ENCODE data around the gene CNTNAP2.

CNTNAP2 gene

DNA sequence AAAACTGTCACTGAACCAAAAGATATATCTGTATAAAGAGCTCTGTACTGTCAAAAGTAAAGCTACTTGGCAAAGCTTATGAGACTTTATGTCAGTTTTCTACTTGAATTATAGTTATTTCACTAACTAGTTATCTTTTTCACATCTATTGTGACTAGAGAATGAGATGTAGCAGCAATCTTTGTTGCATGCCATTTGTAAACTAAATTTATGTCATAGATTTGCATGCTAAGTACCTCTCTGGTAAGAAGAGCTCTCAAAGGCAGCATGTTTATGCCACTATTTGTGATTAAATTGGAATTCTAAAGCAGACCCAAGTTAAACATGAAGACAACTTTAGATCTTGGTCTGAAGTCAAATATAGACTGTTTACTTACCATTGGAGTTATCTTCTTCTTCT lies 300.6 kb downstream of the CNTNAP2 start:
- DNase-seq (ENCODE audit: low read depth in 2 of 2), result no peak

DNA sequence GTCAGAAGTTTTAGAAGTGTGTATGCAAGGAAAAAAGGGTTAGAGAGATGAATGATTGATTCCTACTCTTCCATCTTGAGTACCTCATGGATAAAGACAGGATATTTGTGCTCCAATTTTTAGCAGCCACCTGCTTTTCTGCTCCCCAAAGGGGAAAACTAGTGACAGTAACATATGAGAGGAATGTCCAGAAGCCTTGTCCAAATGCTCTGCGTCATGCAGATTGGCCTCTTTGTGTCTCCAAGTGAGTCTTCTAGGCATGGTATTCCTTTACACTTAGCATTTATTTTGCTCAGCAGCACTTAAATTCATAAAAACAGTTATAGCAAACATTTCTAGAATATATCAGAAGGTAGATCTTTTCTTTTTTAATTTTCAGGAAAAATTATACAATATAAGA lies 306.8 kb downstream of the CNTNAP2 start:
- DNase-seq (ENCODE audit: low read depth in 2 of 2), result no peak

DNA sequence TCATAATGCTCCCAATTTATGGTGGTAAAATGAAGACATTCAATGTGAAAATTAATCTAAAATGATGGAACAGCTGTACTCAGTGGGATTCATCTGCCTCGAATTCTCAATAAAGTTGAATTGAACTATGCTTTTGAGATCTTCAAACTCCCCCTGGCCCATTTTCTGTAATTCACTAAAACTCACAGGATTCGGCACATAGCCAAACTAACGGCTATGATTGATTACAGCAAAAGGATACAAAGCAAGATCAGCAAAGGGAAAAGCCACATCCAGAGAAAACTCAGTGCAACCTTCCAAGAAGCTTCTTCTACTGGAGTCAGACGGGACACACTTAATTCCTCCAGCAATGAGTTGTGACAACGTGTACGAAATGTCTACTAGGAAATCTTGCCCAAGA lies 307.5 kb downstream of the CNTNAP2 start:
- no peak for DNase-seq (ENCODE audit: low read depth in 2 of 2)

DNA sequence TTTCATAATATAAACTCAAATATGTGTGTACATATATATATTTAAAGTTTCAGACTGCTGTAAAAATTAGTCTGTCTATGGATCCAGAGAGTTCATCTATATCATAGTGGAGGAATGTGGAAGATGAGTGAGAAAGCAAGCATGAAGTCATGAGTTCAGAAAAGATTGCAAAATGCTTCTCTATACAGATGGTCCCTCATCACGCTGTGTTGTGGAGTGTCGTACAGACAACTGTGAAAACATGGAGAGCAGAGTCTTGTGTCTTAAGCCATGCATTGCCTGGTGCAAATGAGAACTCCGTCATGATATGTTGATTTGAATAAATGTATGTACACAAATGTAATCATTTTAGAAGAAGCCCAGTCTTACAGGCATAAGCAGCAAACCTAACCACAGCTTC lies 316.9 kb downstream of the CNTNAP2 start:
- DNase-seq (ENCODE audit: low read depth in 2 of 2), result no peak

DNA sequence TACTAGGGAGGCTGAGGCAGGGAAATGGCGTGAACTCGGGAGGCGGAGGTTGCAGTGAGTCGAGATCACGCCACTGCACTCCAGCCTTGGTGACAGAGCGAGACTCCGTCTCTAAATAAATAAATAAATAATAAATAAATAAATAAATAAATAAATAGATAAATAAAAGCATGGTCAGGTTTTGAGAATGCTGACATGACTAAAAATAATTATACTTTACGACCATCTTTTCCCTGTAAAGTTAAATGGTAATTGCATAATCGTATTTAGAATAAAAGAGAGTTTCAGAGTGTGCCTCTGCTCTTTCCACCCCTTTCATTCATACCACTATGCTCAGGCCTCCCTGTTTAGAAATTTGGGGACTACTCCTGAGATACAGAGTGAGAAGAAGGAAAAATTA lies 326.5 kb downstream of the CNTNAP2 start:
- DNase-seq (ENCODE audit: low read depth in 2 of 2), result no peak

DNA sequence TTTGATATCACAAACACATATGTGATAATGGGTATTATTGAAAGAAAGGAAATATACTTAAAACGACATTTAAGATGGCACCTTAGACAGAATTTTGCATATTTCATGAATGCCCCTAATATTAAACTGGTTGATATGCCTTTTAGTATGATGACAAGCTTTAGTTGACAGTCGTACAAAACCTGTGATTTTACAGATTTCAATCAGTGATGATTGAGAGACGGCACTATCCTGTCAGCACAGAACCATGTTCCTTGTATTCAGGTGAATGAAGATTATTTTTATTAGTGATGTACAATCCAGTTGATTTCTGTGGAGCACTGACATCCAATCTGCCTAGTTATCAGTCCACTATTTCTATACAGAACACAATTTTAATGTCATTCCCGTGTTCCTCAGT lies 333.0 kb downstream of the CNTNAP2 start:
- no peak for DNase-seq (ENCODE audit: low read depth in 2 of 2)

DNA sequence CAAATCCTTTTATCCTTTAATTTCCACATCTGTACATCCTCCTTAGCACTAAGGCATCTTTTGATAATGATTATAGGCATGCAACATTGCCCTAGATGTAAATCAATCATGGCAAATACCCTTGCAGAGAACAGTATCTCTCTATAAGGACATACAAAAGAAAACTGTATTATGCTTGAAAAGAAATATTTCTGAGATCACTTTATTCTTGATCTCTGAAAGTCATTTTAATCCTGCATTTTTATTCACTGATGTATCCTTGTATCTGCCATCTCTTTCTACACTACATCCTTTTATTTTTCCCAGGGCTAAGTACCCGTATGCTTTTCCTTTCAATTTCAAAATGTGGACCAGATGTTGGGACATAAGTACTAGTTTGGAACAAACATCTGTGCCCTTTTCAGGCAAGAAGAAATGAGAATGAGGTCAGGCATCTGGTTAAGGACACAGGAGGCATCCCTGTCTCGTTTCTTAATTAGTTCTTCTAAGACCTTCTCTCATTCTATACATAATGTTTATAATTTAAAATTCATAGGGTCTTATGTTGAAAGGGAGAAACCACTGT lies 338.6 kb downstream of the CNTNAP2 start:
- no peak for DNase-seq (ENCODE audit: low read depth in 2 of 2)

DNA sequence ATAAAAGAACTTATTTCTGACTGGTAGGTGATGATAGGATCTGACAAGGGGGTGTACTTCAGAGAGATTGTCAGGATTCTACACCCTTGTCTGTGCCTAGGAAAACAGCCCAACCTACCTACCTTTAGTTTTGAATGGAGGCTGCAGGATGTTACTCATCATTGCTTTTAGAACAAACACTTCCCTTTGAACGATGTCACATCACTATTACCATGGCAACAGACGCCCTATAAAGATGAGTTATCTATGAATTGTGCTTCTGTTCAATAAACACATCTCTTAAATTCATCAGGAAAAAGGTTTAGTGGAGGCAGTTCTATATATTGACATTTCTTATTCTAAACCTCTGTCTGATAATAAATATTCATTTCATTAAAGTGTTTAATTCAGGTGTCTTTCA lies 362.4 kb downstream of the CNTNAP2 start:
- no peak for DNase-seq (ENCODE audit: low read depth in 2 of 2)

DNA sequence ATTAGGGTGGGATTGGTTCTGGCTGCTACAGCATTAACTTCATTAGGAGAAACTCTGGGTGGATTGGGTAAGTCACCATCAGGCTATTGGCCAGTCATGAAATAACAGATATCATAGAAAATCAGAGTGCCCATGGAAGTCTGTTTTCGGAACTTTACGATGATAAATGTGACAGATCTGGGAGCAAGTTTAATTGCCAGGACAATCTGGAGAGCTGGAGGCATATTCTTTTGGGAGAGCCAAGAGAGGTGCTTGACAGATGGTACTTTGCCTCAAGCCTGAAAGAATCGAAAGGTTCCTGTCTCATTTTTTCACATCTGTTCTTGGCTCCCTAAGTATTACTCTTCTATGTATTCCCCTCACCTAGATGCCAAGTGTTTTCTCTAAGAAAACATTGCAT lies 369.9 kb downstream of the CNTNAP2 start:
- DNase-seq (ENCODE audit: low read depth in 2 of 2), result no peak

DNA sequence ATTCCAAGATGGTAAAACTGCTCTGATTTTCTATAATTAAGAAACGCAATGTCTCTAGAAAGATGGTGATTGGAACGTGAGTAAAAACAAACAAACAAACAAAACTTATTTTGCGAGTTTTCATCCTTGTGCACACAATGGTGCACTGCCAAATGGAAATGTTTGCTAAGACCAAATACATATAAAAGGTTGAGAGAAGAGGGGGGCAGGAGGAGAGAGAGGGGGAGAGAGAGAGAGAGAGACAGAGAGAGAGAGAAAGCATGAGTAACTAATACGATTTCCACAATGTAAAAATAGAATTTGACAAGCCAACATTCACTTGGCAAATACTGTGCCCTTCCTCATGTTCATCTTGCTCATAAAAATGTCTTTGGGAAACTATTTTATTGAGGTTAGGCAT lies 375.4 kb downstream of the CNTNAP2 start:
- DNase-seq (ENCODE audit: low read depth in 2 of 2), result no peak

DNA sequence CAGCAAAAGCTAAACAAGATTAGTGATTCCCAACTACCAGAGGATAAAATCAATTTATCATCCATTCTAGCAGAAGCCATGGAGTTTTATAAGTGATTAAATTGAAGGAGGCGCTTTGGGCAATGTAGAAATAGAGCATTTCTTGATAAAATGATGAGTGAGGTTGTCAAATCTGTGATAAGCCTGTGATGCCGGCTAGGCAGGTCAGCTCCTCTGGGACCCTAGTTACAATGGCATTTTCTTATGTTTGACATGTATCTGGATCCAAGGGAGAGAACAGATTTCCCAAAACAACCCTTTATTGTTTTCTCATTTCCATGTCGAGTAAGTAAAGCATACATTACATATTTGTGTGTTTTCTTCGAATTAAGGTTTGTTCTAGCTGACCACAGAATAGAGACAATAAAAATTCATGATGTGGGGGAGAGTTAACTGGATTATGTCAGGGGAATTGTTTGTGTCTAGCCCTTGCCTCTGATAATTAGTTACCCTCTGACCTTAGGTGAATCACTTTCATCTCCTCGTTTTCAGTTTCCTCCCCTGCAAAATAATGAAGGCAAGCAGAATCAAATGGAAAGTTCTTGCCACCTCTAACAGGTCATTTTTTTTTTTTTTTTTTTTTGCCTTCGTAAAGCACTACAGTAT lies 378.5 kb downstream of the CNTNAP2 start:
- no peak for DNase-seq (ENCODE audit: low read depth in 2 of 2)

DNA sequence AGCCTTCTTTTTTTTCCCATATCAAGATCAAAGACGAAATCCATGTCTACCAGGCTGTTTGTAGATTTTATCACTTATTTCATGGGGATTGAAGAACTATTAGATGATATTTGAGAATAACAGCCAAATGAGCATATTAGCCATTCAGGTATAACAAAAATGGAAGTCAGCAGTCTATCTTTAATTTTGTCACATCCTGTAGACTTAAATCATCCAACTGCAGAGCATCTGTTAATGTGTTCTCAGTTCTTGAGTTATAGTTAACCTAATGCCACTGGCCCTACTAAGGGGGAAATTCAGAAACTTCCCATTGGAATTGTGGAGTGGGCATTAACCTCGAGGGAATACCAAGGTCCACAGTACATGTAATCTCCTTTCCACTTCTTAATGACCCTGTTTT lies 380.1 kb downstream of the CNTNAP2 start:
- no peak for DNase-seq (ENCODE audit: low read depth in 2 of 2)

DNA sequence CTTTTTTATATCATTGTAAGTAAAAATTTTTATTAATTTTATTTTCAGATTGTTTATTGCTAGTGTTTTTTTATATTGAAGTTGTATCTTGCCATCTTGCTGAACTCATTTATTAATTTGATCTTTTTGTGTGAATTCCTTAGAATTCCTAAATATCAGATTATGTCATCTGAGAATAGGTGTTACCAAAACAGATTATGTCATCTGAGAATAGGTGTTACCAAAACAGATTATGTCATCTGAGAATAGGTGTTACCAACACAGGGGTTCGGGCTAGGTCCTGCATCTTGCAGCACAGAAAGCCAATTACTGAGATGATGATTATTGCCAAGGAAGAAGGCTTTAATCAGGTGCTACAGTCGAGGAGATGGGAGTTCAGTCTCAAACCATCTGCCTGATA lies 383.4 kb downstream of the CNTNAP2 start:
- DNase-seq (ENCODE audit: low read depth in 2 of 2), result no peak

DNA sequence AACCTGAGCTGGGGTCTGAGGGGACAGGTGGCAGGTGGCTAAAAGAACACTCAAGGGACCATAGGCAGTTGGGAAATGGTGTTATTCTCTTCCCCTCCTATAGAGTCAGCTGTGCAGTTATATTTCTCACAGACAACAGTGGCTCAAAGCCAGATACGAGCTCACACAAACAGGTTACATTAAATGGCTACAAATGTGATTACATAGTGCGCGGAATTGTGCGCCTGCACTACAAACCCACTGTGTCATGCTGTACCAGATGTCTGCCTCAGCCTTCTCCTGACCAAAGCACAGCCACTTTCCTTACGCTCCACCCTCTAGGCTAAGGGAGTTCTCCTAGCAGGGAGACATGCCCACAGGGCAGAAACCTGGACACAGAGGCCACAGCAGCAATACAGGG lies 387.2 kb downstream of the CNTNAP2 start:
- no peak for DNase-seq (ENCODE audit: low read depth in 2 of 2)

DNA sequence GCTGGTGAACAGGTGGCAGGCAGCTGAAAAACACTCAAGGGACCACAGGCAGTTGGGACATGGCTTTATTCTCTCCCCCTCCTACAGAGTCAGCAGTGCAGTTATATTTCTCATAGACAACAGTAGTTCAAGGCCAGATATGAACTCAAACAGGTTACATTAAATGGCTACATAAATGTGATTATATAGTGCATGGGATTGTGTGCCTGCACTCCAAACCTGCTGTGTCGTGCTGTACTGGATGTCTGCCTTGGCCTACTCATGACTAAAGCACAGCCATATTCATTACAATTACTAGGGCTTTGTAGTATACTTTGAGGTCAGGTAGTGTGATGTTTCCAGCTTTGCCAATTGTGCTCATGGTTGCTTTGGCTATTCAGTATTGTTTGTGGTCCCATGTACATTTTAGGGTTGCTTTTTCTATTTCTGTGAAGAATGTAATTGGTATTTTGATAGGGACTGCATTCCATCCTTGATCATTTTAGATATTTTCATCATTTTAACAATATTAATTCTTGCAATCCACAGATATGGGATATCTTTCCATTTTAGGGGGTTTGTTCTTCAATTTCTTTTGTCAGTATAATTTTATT lies 393.6 kb downstream of the CNTNAP2 start:
- DNase-seq (ENCODE audit: low read depth in 2 of 2), result no peak

DNA sequence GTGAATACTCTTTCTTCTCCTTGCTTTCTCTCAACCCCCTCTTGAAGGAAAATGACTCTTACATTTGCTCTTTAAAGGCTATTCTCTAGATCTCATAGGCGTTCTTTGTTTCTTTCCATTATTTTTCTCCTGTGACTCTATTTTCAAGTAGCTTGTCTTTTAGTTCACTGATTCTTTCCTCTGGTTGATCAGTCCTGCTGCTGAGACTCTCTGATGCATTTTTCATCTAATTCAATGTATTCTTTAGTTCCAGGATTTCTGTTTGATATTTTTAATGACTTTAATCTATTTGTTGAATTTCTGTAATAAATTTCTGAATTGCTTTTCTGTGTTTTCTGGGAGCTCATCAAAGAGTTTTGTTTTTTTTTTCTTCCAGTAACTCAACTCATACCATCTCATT lies 397.7 kb downstream of the CNTNAP2 start:
- no peak for DNase-seq (ENCODE audit: low read depth in 2 of 2)

DNA sequence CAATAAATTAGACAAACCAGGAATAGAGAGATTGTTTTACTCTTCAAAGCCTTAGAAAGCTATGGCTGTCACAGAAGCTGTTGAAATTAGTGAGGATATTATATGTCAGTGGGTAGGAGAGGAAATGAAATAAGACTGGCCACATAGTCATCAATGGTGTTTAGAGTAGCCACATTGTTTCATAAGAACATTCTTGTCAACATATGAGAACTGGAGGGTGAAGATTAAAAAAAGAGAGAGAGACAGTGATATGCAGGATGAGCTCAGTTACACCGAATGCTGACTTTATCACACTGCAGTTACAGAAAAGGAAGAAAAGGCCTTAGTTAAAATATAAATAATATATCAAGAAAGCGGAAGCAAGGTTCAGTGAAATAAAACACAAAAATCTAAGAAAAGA lies 412.0 kb downstream of the CNTNAP2 start:
- no peak for DNase-seq (ENCODE audit: low read depth in 2 of 2)

DNA sequence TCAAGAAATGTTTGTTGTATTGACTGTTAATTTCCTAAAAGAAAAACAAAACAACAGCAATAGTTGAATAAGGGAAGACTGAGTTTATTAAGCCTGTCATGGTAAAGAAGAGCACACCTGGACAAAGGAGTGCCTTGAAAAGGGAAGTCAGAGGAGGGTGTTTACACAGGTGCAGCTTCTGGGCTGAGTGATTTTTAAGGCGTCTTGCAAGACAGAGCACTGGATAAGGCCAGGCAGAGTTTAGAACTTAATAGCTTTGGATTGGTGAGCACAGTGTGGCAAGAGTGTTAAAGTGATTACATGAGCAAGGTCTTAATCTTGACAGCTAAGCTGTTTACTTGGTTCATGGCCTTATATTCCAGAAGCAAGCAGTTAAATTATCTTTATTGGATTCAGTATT lies 423.2 kb downstream of the CNTNAP2 start:
- DNase-seq (ENCODE audit: low read depth in 2 of 2), result no peak

DNA sequence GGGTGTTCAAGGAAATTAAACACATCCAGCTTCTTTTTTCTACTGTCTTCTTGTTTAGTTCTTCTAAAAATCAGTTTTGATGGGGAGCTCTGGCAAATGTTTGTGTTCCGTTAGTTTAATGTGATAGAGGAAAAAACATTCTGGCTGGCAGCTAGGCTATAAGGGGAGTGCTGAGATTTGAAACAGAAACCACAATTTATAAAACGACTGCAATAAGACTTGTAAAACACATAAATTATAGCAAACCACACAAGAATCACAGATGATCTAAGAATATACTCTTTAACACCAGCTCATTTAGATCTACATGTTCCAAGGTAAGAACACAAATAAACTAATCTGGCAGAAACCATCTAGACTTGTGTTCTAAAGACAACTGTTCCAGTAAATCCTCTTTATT lies 425.5 kb downstream of the CNTNAP2 start:
- DNase-seq (ENCODE audit: low read depth in 2 of 2), result no peak

DNA sequence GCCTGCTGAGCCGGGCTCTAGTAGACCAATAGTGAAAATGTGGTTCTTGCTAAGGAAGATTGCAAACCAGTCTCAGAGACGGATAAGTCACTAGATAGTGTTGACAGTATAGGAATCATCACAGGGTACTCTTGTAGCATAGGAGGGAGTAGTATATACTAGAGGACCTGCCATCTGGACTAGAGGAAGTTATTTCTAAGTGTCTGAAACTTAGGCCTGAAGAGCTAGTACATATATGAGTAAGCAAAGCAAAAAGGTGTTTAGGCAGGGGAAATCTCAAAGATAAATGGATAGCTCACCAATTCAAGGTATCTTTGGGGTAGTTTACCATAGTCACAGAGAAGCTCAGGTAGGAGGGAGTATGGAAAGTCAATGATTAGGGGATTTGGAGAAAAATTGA lies 428.1 kb downstream of the CNTNAP2 start:
- DNase-seq (ENCODE audit: low read depth in 2 of 2), result no peak

DNA sequence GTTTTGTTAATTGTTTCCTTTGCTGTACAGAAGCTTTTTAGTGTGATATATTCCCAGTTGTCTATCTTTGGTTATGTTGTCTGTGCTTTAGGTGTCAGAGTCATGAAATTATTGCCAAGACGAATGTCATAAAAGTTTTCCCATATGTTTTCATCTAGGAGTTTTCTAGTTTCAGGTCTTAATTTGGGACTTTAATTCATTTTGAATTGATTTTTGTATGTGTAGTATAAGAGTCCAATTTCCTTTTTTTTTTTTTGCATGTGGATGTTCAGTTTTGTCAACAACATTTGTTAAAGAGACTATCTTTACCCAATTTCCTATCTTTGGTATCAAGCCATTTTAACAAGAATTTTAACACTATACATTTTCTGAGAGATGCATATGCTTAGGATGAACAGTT lies 432.2 kb downstream of the CNTNAP2 start:
- no peak for DNase-seq (ENCODE audit: low read depth in 2 of 2)

DNA sequence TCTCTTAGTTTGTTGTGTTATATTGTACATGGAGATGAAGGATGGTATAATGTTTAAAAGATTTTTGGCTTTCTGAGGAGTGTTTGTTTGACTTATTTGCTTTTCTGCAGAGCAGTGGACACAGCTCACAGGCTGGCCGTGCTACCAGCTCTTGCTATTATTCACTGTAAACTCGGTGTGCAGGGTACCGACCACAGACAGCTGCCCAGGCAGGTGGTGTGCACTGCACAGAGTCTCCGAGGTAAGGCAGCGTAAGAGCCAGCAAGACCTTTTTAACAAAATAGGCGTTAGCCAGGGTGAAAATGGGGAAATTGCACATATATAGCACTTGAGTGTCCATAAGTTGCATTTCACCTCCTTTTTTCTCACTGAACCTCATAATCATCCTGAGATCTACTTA lies 438.0 kb downstream of the CNTNAP2 start:
- no peak for DNase-seq (ENCODE audit: low read depth in 2 of 2)

DNA sequence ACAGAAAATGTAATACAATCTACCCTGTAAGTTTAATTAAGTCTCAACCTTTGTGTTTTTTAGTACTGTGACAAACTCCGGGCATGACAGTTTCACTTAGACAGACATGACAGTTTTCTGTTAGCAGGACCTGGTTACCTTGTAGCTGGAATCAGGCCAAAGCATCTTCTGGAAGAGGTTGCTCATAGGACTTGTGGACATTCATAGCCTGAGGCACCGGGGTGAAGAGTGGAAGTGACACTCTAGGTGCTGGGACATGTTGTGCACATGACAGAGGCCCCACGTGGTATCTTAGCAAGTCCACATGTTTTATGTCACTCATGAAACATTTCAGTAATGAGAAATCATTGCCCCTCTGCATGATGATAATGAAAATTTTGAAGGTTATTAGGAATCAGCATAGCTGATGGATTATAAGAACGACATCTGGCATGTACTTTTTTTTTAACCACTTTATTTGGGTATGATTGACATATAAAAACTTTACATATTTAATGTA lies 441.4 kb downstream of the CNTNAP2 start:
- DNase-seq (ENCODE audit: low read depth in 2 of 2), result no peak

DNA sequence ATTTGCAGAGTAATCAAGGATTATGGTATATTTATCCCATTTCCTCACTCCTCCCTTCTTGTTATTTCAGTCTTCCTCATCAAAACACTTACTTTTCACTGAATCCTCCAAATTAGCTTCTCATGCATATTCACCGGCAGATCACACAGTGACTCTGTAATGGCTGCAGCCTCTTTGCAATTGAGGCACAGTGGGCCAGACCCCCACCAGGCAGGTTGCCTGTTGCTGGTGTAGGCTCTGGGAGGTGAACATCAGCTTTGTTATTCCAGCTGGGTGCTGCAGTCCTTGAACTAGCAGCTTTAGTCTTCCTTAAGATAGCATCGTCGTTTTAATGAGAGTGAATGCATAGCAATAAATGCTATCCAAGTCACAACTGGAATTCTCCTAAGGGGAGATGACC lies 449.3 kb downstream of the CNTNAP2 start:
- DNase-seq (ENCODE audit: low read depth in 2 of 2), result no peak
